SK-N-SH (cell line): ENCODE data around the gene EXOSC2. TPM values are rescaled to one million over a fixed set of nuclear protein-coding genes. Genes with fewer than 3 reads are reported as not detected.

ENCODE experiments used
- CTCF ChIA-PET: fragments of 300-600, 350-600 bp; formaldehyde crosslinking; extraction: SDS; loops from one replicate; lab custom pipeline; 2021; lab: Yijun Ruan, JAX
- POLR2A ChIA-PET: fragments of 350-600 bp; sonication (Branson Sonifier 250); formaldehyde crosslinking; extraction: SDS; loops from one replicate; lab custom pipeline; 2020; ENCODE audit warnings: antibody characterized with exemption, inconsistent platforms; lab: Yijun Ruan, JAX
- DNase-seq: peaks from one replicate; pipeline ENCODE4 v3.0.0; 2012
- H2AFZ ChIP-seq: fragments of 200-600 bp; sonication (generic); 2 replicates; pipeline ENCODE4 v1.8.1; 2016; ENCODE audit warnings: antibody characterized with exemption, mild to moderate bottlenecking, low read depth
- H3F3A ChIP-seq: fragments of 200-600 bp; sonication (generic); replicated peaks from 2 replicates; pipeline ENCODE3; 2016; ENCODE audit warnings: antibody characterized with exemption, mild to moderate bottlenecking; ENCODE audit not compliant: insufficient read depth
- H3K27ac ChIP-seq, 2 experiments: fragments of 200-500 bp in 1 of 2; fragments of 200-600 bp in 1 of 2; sonication (Bioruptor generic) in 1 of 2; sonication (generic), shearing (Covaris generic) in 1 of 2; 2 replicates each; pipeline versions ENCODE4 v1.5.1 to v1.6.1; 2014 to 2016; ENCODE audit warnings: low read depth in 2 of 2, inconsistent platforms in 1 of 2, low read length in 1 of 2, mild to moderate bottlenecking in 1 of 2, mixed read lengths in 1 of 2
- H3K27me3 ChIP-seq: fragments of 200-600 bp; sonication (generic), shearing (Covaris generic); 2 replicates; pipeline ENCODE4 v1.6.1; 2016; ENCODE audit warnings: mixed run types; ENCODE audit not compliant: insufficient read depth
- H3K36me3 ChIP-seq, 2 experiments: fragments of 200-500 bp in 1 of 2; fragments of 200-600 bp in 1 of 2; sonication (Bioruptor generic) in 1 of 2; sonication (generic) in 1 of 2; replicated peaks in 1 of 2; 2 replicates each; pipeline versions ENCODE3 to v1.5.1; 2014 to 2016; ENCODE audit warnings: low read length in 1 of 2, mild to moderate bottlenecking in 1 of 2; ENCODE audit not compliant: insufficient read depth in 2 of 2, control insufficient read depth in 1 of 2
- H3K4me1 ChIP-seq, 2 experiments: fragments of 200-500 bp in 1 of 2; fragments of 200-600 bp in 1 of 2; sonication (Bioruptor generic) in 1 of 2; sonication (generic), shearing (Covaris generic) in 1 of 2; 2 replicates each; pipeline versions ENCODE4 v1.5.1 to v1.6.1; 2014 to 2016; ENCODE audit warnings: low read depth in 1 of 2, low read length in 1 of 2, mixed run types in 1 of 2; ENCODE audit not compliant: insufficient read depth in 2 of 2, control insufficient read depth in 1 of 2
- H3K4me2 ChIP-seq: fragments of 200-600 bp; sonication (generic), shearing (Covaris generic); 2 replicates; pipeline ENCODE4 v1.6.1; 2017; ENCODE audit warnings: mixed run types
- H3K4me3 ChIP-seq, 2 experiments: fragments of 200-500 bp in 1 of 2; fragments of 200-600 bp in 1 of 2; sonication (Bioruptor generic) in 1 of 2; sonication (generic), shearing (Covaris generic) in 1 of 2; 2 replicates each; pipeline versions ENCODE4 v1.5.1 to v1.8.1; 2014 to 2016; ENCODE audit warnings: low read depth in 2 of 2, inconsistent platforms in 1 of 2, low read length in 1 of 2, mild to moderate bottlenecking in 1 of 2, mixed read lengths in 1 of 2, moderate library complexity in 1 of 2
- H3K79me2 ChIP-seq: fragments of 200-600 bp; sonication (generic); 2 replicates; pipeline ENCODE4 v1.8.1; 2017; ENCODE audit warnings: mild to moderate bottlenecking; ENCODE audit not compliant: insufficient read depth
- H3K9ac ChIP-seq: fragments of 200-600 bp; sonication (generic); 2 replicates; pipeline ENCODE4 v1.6.1; 2017; ENCODE audit warnings: mixed run types
- H3K9me2 ChIP-seq: fragments of 200-600 bp; sonication (generic); 2 replicates; pipeline ENCODE4 v1.6.1; 2017; ENCODE audit warnings: mixed run types
- H3K9me3 ChIP-seq: fragments of 200-600 bp; sonication (generic); 2 replicates; pipeline ENCODE4 v1.6.1; 2017; ENCODE audit warnings: mixed run types, mild to moderate bottlenecking, moderate library complexity
- H4K20me1 ChIP-seq: fragments of 200-600 bp; sonication (generic); 2 replicates; pipeline ENCODE4 v1.6.1; 2017; ENCODE audit warnings: mild to moderate bottlenecking, mixed run types; ENCODE audit not compliant: insufficient read depth
- ELF1 ChIP-seq: IDR thresholded peaks from 2 replicates; pipeline ENCODE4 v1.4.0; 2012
- EP300 ChIP-seq, 2 experiments: IDR thresholded peaks; 2 replicates each; pipeline versions ENCODE4 v1.4.0 to v1.6.1; 2012; ENCODE audit warnings: borderline replicate concordance in 1 of 2, low read depth in 1 of 2, low read length in 1 of 2
- EZH2phosphoT487 ChIP-seq: fragments of 200-600 bp; sonication (generic); IDR thresholded peaks from 2 replicates; pipeline ENCODE4 v1.6.1; 2017; ENCODE audit warnings: low read depth, mixed run types, mild to moderate bottlenecking, antibody characterized with exemption, moderate library complexity, borderline replicate concordance
- FOXJ3 ChIP-seq: sonication (generic); formaldehyde crosslinking; IDR thresholded peaks from 2 replicates; pipeline ENCODE4 v1.5.1; 2020; ENCODE audit warnings: mild to moderate bottlenecking, missing genetic modification reagents
- GABPA ChIP-seq: IDR thresholded peaks from 2 replicates; pipeline ENCODE4 v1.4.0; 2012; ENCODE audit warnings: low read depth, mild to moderate bottlenecking
- GATA2 ChIP-seq: sonication (generic); formaldehyde crosslinking; IDR thresholded peaks from 2 replicates; pipeline ENCODE4 v1.5.0; 2020; ENCODE audit warnings: mild to moderate bottlenecking, missing genetic modification reagents
- MXI1 ChIP-seq: IDR thresholded peaks from 2 replicates; pipeline ENCODE4 v1.6.1; 2012; ENCODE audit warnings: mild to moderate bottlenecking, low read depth, low read length, improper control_type of control experiment
- RAD21 ChIP-seq: IDR thresholded peaks from 2 replicates; pipeline ENCODE4 v1.6.1; 2012; ENCODE audit warnings: mild to moderate bottlenecking, low read length
- RXRA ChIP-seq: IDR thresholded peaks from 2 replicates; pipeline ENCODE4 v1.4.0; 2012; ENCODE audit warnings: low read depth, mild to moderate bottlenecking, borderline replicate concordance
- SIN3A ChIP-seq: IDR thresholded peaks from 2 replicates; pipeline ENCODE4 v1.6.1; 2012; ENCODE audit warnings: low read depth, mild to moderate bottlenecking, low read length, moderate library complexity, borderline replicate concordance
- SMC3 ChIP-seq: IDR thresholded peaks from 2 replicates; pipeline ENCODE4 v1.6.1; 2012; ENCODE audit warnings: low read depth, low read length, improper control_type of control experiment
- TCF12 ChIP-seq: IDR thresholded peaks from 2 replicates; pipeline ENCODE4 v1.4.0; 2012
- TEAD4 ChIP-seq: IDR thresholded peaks from 2 replicates; pipeline ENCODE4 v1.4.0; 2012; ENCODE audit warnings: mild to moderate bottlenecking, borderline replicate concordance; ENCODE audit not compliant: insufficient read depth
- YY1 ChIP-seq: IDR thresholded peaks from 2 replicates; pipeline ENCODE4 v1.4.0; 2012; ENCODE audit warnings: low read depth, mild to moderate bottlenecking
- WGBS: methylation state at CpG from one replicate; pipeline ENCODE4 v1.1.6; 2017; ENCODE audit warnings: low lambda C conversion rate; 5-methylcytosine and 5-hydroxymethylcytosine counted together
- polyA plus RNA-seq, 3 experiments: library from polyadenylated mRNA; depleted of rRNA; stranded (reverse); fragments of >200 nt; gene quantifications; 2 replicates each; pipeline ENCODE4 v1.2.3, GENCODE V29; 2012
- TF ChIP-seq, protein P1 (sequence below): IDR thresholded peaks from 2 replicates; pipeline ENCODE4 v1.6.1; 2012; ENCODE audit warnings: mild to moderate bottlenecking, low read depth, low read length, moderate library complexity
- TF ChIP-seq, protein P2 (sequence below): fragments of 150-350 bp; IDR thresholded peaks from 2 replicates; pipeline ENCODE4 v1.6.1; 2016; ENCODE audit warnings: mild to moderate bottlenecking, low read depth, low read length
- TF ChIP-seq, protein P3 (sequence below): IDR thresholded peaks from 2 replicates; pipeline ENCODE4; 2012
- TF ChIP-seq, protein P4 (sequence below): fragments of 150-350 bp; IDR thresholded peaks from 2 replicates; pipeline ENCODE4 v1.6.1; 2017; ENCODE audit warnings: antibody characterized with exemption, low read length, low read depth, borderline replicate concordance
- TF ChIP-seq, protein P5 (sequence below): IDR thresholded peaks from 2 replicates; pipeline ENCODE4 v1.4.0; 2012; ENCODE audit warnings: low read depth
- TF ChIP-seq, protein P6 (sequence below): fragments of 200-600 bp; sonication (generic); IDR thresholded peaks from 2 replicates; pipeline ENCODE4 v1.6.1; 2017; ENCODE audit warnings: antibody characterized with exemption, mild to moderate bottlenecking, moderate library complexity

Gene EXOSC2
- polyA plus RNA-seq, 1 of the 3 experiments (the other 2 are of a cell fraction), result 28.7 TPM

DNA sequence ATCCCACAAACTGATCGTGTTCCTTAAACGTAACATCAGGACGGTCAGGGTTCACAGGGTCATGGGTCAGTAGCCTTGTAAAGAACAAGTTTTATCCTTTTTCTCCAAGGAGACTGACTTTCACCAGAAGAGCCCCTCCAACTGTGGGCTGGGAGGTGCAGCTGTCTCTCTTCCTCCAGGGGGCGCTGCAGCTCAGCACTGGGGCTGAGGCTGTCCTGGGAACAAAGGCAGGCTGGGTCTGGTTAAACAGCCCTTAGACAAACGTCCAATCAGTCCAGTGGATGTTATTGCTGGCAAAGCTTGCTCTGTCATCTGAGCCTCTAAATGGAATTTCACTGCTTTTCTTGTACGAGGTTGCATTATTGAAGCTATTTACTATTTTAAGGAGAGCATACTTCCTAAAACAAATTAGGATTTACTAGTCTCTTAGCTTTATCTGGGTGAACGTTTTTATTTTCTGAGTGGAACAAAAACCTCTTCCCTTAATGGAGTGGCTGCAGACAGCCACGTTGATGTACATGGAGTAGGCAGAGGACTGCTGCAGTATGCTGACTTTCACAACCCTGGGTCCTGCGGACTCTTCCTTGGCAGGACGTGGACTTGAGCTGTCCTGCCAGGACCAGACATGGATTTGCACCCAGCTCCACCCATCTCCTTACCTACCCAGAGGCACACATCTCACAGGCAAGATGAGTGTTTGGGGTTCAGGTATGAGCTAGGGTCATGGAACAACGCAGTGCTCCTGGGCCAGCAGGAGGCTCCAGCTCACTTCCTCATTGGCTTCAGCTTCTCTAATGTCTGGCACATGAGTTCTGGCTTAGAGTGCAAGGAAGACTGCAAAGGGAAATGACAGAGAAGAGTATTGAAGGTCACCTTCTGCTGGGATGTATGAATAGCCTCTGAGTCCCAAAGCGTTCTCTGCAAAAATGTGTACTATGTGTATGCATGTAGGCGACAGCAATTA lies 7.8 kb downstream of the EXOSC2 start:
- Histone ChIP-seq H3K27ac (peak overlapping the region; percentile 11 to 42; a peak in 2 of 4 replicates), H3K27me3 (no peaks in the 10 kb centered on the region), H3K9me2 (no peaks in the 10 kb centered on the region), H3K36me3 (peaks cover 39 to 51% of the 10 kb centered on the region in 2 experiments), H3K4me1 (peaks cover 0 to 7% of the 10 kb centered on the region in 2 experiments; a peak in 2 of 4 replicates), H3K4me2 (no peak overlapping the region), H3K9me3 (no peaks in the 10 kb centered on the region), H3K9ac (no peak overlapping the region), H3K79me2 (peaks cover 21% of the 10 kb centered on the region), H2AFZ (no peak overlapping the region), H3K4me3 (peak overlapping the region in 1 of 2 experiments; percentile 32; a peak in 1 of 4 replicates), H3F3A (peaks cover 12% of the 10 kb centered on the region), H4K20me1 (peaks cover 4% of the 10 kb centered on the region; the same call in 1 of the 2 replicates)
- TF ChIP-seq SMC3 (peak; percentile 68), EP300 (IDR thresholded peaks at IDR 0.05; ENCODE audit: borderline replicate concordance in 1 of 2, low read depth in 1 of 2, low read length in 1 of 2) (no peak), MXI1 (no peak), FOXJ3 (CRISPR knock-in tag) (no peak), GATA2 (CRISPR knock-in tag) (no peak), RXRA (no peak), TEAD4 (no peak), GABPA (no peak), EZH2phosphoT487 (no peak), SIN3A (peak; percentile 36; the same call in 1 of the 2 replicates), TCF12 (no peak), YY1 (no peak), RAD21 (peak; percentile 70), ELF1 (no peak)
- TF ChIP-seq, protein P1, sequence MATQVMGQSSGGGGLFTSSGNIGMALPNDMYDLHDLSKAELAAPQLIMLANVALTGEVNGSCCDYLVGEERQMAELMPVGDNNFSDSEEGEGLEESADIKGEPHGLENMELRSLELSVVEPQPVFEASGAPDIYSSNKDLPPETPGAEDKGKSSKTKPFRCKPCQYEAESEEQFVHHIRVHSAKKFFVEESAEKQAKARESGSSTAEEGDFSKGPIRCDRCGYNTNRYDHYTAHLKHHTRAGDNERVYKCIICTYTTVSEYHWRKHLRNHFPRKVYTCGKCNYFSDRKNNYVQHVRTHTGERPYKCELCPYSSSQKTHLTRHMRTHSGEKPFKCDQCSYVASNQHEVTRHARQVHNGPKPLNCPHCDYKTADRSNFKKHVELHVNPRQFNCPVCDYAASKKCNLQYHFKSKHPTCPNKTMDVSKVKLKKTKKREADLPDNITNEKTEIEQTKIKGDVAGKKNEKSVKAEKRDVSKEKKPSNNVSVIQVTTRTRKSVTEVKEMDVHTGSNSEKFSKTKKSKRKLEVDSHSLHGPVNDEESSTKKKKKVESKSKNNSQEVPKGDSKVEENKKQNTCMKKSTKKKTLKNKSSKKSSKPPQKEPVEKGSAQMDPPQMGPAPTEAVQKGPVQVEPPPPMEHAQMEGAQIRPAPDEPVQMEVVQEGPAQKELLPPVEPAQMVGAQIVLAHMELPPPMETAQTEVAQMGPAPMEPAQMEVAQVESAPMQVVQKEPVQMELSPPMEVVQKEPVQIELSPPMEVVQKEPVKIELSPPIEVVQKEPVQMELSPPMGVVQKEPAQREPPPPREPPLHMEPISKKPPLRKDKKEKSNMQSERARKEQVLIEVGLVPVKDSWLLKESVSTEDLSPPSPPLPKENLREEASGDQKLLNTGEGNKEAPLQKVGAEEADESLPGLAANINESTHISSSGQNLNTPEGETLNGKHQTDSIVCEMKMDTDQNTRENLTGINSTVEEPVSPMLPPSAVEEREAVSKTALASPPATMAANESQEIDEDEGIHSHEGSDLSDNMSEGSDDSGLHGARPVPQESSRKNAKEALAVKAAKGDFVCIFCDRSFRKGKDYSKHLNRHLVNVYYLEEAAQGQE, result no peak
- TF ChIP-seq, protein P2, sequence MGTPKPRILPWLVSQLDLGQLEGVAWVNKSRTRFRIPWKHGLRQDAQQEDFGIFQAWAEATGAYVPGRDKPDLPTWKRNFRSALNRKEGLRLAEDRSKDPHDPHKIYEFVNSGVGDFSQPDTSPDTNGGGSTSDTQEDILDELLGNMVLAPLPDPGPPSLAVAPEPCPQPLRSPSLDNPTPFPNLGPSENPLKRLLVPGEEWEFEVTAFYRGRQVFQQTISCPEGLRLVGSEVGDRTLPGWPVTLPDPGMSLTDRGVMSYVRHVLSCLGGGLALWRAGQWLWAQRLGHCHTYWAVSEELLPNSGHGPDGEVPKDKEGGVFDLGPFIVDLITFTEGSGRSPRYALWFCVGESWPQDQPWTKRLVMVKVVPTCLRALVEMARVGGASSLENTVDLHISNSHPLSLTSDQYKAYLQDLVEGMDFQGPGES, result no peak
- TF ChIP-seq, protein P3, sequence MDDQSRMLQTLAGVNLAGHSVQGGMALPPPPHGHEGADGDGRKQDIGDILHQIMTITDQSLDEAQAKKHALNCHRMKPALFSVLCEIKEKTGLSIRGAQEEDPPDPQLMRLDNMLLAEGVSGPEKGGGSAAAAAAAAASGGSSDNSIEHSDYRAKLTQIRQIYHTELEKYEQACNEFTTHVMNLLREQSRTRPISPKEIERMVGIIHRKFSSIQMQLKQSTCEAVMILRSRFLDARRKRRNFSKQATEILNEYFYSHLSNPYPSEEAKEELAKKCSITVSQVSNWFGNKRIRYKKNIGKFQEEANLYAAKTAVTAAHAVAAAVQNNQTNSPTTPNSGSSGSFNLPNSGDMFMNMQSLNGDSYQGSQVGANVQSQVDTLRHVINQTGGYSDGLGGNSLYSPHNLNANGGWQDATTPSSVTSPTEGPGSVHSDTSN, result no peak
- TF ChIP-seq, protein P4, sequence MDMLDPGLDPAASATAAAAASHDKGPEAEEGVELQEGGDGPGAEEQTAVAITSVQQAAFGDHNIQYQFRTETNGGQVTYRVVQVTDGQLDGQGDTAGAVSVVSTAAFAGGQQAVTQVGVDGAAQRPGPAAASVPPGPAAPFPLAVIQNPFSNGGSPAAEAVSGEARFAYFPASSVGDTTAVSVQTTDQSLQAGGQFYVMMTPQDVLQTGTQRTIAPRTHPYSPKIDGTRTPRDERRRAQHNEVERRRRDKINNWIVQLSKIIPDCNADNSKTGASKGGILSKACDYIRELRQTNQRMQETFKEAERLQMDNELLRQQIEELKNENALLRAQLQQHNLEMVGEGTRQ, result no peak
- TF ChIP-seq, protein P5, sequence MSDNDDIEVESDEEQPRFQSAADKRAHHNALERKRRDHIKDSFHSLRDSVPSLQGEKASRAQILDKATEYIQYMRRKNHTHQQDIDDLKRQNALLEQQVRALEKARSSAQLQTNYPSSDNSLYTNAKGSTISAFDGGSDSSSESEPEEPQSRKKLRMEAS, result no peak
- TF ChIP-seq, protein P6, sequence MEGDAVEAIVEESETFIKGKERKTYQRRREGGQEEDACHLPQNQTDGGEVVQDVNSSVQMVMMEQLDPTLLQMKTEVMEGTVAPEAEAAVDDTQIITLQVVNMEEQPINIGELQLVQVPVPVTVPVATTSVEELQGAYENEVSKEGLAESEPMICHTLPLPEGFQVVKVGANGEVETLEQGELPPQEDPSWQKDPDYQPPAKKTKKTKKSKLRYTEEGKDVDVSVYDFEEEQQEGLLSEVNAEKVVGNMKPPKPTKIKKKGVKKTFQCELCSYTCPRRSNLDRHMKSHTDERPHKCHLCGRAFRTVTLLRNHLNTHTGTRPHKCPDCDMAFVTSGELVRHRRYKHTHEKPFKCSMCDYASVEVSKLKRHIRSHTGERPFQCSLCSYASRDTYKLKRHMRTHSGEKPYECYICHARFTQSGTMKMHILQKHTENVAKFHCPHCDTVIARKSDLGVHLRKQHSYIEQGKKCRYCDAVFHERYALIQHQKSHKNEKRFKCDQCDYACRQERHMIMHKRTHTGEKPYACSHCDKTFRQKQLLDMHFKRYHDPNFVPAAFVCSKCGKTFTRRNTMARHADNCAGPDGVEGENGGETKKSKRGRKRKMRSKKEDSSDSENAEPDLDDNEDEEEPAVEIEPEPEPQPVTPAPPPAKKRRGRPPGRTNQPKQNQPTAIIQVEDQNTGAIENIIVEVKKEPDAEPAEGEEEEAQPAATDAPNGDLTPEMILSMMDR, result peak; percentile 98
- CTCF ChIA-PET, result interaction anchor here (0.6 to 11.9 kb wide), 40 partner anchors 7 to 352 kb away, joined by 3 to 177 read pairs (median 4); no protein-coding TSS in a partner anchor
- POLR2A ChIA-PET, result interaction anchor here (1.0 to 1.3 kb wide), 2 partner anchors 8 kb away, joined by 3 read pairs; partner anchors contain the start of gene EXOSC2
- DNase-seq, result peak; percentile 79
- WGBS, result 62% methylated on average over 13 of the region's 13 CpGs
